Hepatocyte (in vitro differentiated cells): Measurements from ENCODE around the gene SMIM45.

Experiments used
- CTCF ChIP-seq: fragments of 200-600 bp; sonication (generic); IDR thresholded peaks from 2 replicates; pipeline ENCODE4 v1.5.1; 2016; ENCODE audit warnings: antibody characterized with exemption, mild to moderate bottlenecking; ENCODE audit not compliant: poor library complexity
- EZH2 ChIP-seq: fragments of 200-600 bp; sonication (generic); IDR thresholded peaks from 2 replicates; pipeline ENCODE4 v1.6.1; 2016; ENCODE audit warnings: antibody characterized with exemption, mild to moderate bottlenecking, borderline replicate concordance

- TF ChIP-seq CTCF: no peak
- TF ChIP-seq EZH2: no peak
Observed at GRCh38 chr22:41996826-41997225, 44.9 kb downstream of the SMIM45 start.
